Tibial nerve (tissue), 4 donors: ENCODE data around the gene RASAL2.

Source experiments
- CTCF ChIP-seq, 5 experiments: fragments of 200-600 bp in 3 of 5; fragments of 450-650 bp in 2 of 5; sonication (generic) in 3 of 5; IDR thresholded peaks; one replicate each; pipeline ENCODE4 v1.5.1; 2016 to 2019; ENCODE audit warnings: antibody characterized with exemption in 5 of 5, mild to moderate bottlenecking in 3 of 5, moderate library complexity in 2 of 5
- EP300 ChIP-seq, 2 donors: sonication (generic); formaldehyde crosslinking; IDR thresholded peaks; one replicate each; pipeline ENCODE4 v1.6.1; 2017; ENCODE audit warnings: antibody characterized with exemption in 2 of 2, mild to moderate bottlenecking in 1 of 2
- POLR2A ChIP-seq, 2 donors: fragments of 450-650 bp; IDR thresholded peaks; one replicate each; pipeline ENCODE4 v1.6.1; 2017; ENCODE audit warnings: antibody characterized with exemption in 2 of 2, mild to moderate bottlenecking in 2 of 2, moderate library complexity in 2 of 2

GRCh38 chr1:178434899-178435435 lies 341.1 kb downstream of the RASAL2 start:
- no peak for TF ChIP-seq CTCF (IDR thresholded peaks at IDR 0.05)
- no peak for TF ChIP-seq POLR2A (IDR thresholded peaks at IDR 0.05)
- TF ChIP-seq EP300 (IDR thresholded peaks at IDR 0.05) = no peak
